SK-N-SH (cell line): ENCODE results near the gene NFKB1. TPM values are rescaled to one million over a fixed set of nuclear protein-coding genes. Genes with fewer than 3 reads are reported as not detected.

ENCODE experiments used
- CTCF ChIA-PET: fragments of 300-600, 350-600 bp; formaldehyde crosslinking; extraction: SDS; loops from one replicate; lab custom pipeline; 2021; lab: Yijun Ruan, JAX
- POLR2A ChIA-PET: fragments of 350-600 bp; sonication (Branson Sonifier 250); formaldehyde crosslinking; extraction: SDS; loops from one replicate; lab custom pipeline; 2020; ENCODE audit warnings: antibody characterized with exemption, inconsistent platforms; lab: Yijun Ruan, JAX
- DNase-seq: peaks from one replicate; pipeline ENCODE4 v3.0.0; 2012
- H2AFZ ChIP-seq: fragments of 200-600 bp; sonication (generic); 2 replicates; pipeline ENCODE4 v1.8.1; 2016; ENCODE audit warnings: antibody characterized with exemption, mild to moderate bottlenecking, low read depth
- H3F3A ChIP-seq: fragments of 200-600 bp; sonication (generic); replicated peaks from 2 replicates; pipeline ENCODE3; 2016; ENCODE audit warnings: antibody characterized with exemption, mild to moderate bottlenecking; ENCODE audit not compliant: insufficient read depth
- H3K27ac ChIP-seq, 2 experiments: fragments of 200-500 bp in 1 of 2; fragments of 200-600 bp in 1 of 2; sonication (Bioruptor generic) in 1 of 2; sonication (generic), shearing (Covaris generic) in 1 of 2; 2 replicates each; pipeline versions ENCODE4 v1.5.1 to v1.6.1; 2014 to 2016; ENCODE audit warnings: low read depth in 2 of 2, inconsistent platforms in 1 of 2, low read length in 1 of 2, mild to moderate bottlenecking in 1 of 2, mixed read lengths in 1 of 2
- H3K27me3 ChIP-seq: fragments of 200-600 bp; sonication (generic), shearing (Covaris generic); 2 replicates; pipeline ENCODE4 v1.6.1; 2016; ENCODE audit warnings: mixed run types; ENCODE audit not compliant: insufficient read depth
- H3K36me3 ChIP-seq, 2 experiments: fragments of 200-500 bp in 1 of 2; fragments of 200-600 bp in 1 of 2; sonication (Bioruptor generic) in 1 of 2; sonication (generic) in 1 of 2; replicated peaks in 1 of 2; 2 replicates each; pipeline versions ENCODE3 to v1.5.1; 2014 to 2016; ENCODE audit warnings: low read length in 1 of 2, mild to moderate bottlenecking in 1 of 2; ENCODE audit not compliant: insufficient read depth in 2 of 2, control insufficient read depth in 1 of 2
- H3K4me1 ChIP-seq, 2 experiments: fragments of 200-500 bp in 1 of 2; fragments of 200-600 bp in 1 of 2; sonication (Bioruptor generic) in 1 of 2; sonication (generic), shearing (Covaris generic) in 1 of 2; 2 replicates each; pipeline versions ENCODE4 v1.5.1 to v1.6.1; 2014 to 2016; ENCODE audit warnings: low read depth in 1 of 2, low read length in 1 of 2, mixed run types in 1 of 2; ENCODE audit not compliant: insufficient read depth in 2 of 2, control insufficient read depth in 1 of 2
- H3K4me2 ChIP-seq: fragments of 200-600 bp; sonication (generic), shearing (Covaris generic); 2 replicates; pipeline ENCODE4 v1.6.1; 2017; ENCODE audit warnings: mixed run types
- H3K4me3 ChIP-seq, 2 experiments: fragments of 200-500 bp in 1 of 2; fragments of 200-600 bp in 1 of 2; sonication (Bioruptor generic) in 1 of 2; sonication (generic), shearing (Covaris generic) in 1 of 2; 2 replicates each; pipeline versions ENCODE4 v1.5.1 to v1.8.1; 2014 to 2016; ENCODE audit warnings: low read depth in 2 of 2, inconsistent platforms in 1 of 2, low read length in 1 of 2, mild to moderate bottlenecking in 1 of 2, mixed read lengths in 1 of 2, moderate library complexity in 1 of 2
- H3K79me2 ChIP-seq: fragments of 200-600 bp; sonication (generic); 2 replicates; pipeline ENCODE4 v1.8.1; 2017; ENCODE audit warnings: mild to moderate bottlenecking; ENCODE audit not compliant: insufficient read depth
- H3K9ac ChIP-seq: fragments of 200-600 bp; sonication (generic); 2 replicates; pipeline ENCODE4 v1.6.1; 2017; ENCODE audit warnings: mixed run types
- H3K9me2 ChIP-seq: fragments of 200-600 bp; sonication (generic); 2 replicates; pipeline ENCODE4 v1.6.1; 2017; ENCODE audit warnings: mixed run types
- H3K9me3 ChIP-seq: fragments of 200-600 bp; sonication (generic); 2 replicates; pipeline ENCODE4 v1.6.1; 2017; ENCODE audit warnings: mixed run types, mild to moderate bottlenecking, moderate library complexity
- H4K20me1 ChIP-seq: fragments of 200-600 bp; sonication (generic); 2 replicates; pipeline ENCODE4 v1.6.1; 2017; ENCODE audit warnings: mild to moderate bottlenecking, mixed run types; ENCODE audit not compliant: insufficient read depth
- CHD2 ChIP-seq: fragments of 150-350 bp; IDR thresholded peaks from 2 replicates; pipeline ENCODE4 v1.6.1; 2018; ENCODE audit warnings: low read length; ENCODE audit not compliant: partially characterized antibody
- FOXJ3 ChIP-seq: sonication (generic); formaldehyde crosslinking; IDR thresholded peaks from 2 replicates; pipeline ENCODE4 v1.5.1; 2020; ENCODE audit warnings: mild to moderate bottlenecking, missing genetic modification reagents
- GABPA ChIP-seq: IDR thresholded peaks from 2 replicates; pipeline ENCODE4 v1.4.0; 2012; ENCODE audit warnings: low read depth, mild to moderate bottlenecking
- IRF3 ChIP-seq: fragments of 150-350 bp; IDR thresholded peaks from 2 replicates; pipeline ENCODE4 v1.6.1; 2016; ENCODE audit warnings: mild to moderate bottlenecking, low read depth, low read length
- MXI1 ChIP-seq: IDR thresholded peaks from 2 replicates; pipeline ENCODE4 v1.6.1; 2012; ENCODE audit warnings: mild to moderate bottlenecking, low read depth, low read length, improper control_type of control experiment
- NRF1 ChIP-seq: IDR thresholded peaks from 2 replicates; pipeline ENCODE4 v1.6.1; 2012; ENCODE audit warnings: low read depth, mild to moderate bottlenecking, low read length
- RAD21 ChIP-seq: IDR thresholded peaks from 2 replicates; pipeline ENCODE4 v1.6.1; 2012; ENCODE audit warnings: mild to moderate bottlenecking, low read length
- RCOR1 ChIP-seq: fragments of 150-350 bp; IDR thresholded peaks from 2 replicates; pipeline ENCODE4 v1.6.1; 2017; ENCODE audit warnings: antibody characterized with exemption, low read length
- RFX5 ChIP-seq: IDR thresholded peaks from 2 replicates; pipeline ENCODE4 v1.6.1; 2012; ENCODE audit warnings: mild to moderate bottlenecking, improper control_type of control experiment, low read length
- SMC3 ChIP-seq: IDR thresholded peaks from 2 replicates; pipeline ENCODE4 v1.6.1; 2012; ENCODE audit warnings: low read depth, low read length, improper control_type of control experiment
- TAF1 ChIP-seq: IDR thresholded peaks from 2 replicates; pipeline ENCODE4 v1.6.1; 2012; ENCODE audit warnings: low read depth, mild to moderate bottlenecking, low read length, moderate library complexity, borderline replicate concordance
- TCF12 ChIP-seq: IDR thresholded peaks from 2 replicates; pipeline ENCODE4 v1.4.0; 2012
- TEAD4 ChIP-seq: IDR thresholded peaks from 2 replicates; pipeline ENCODE4 v1.4.0; 2012; ENCODE audit warnings: mild to moderate bottlenecking, borderline replicate concordance; ENCODE audit not compliant: insufficient read depth
- USF1 ChIP-seq: IDR thresholded peaks from 2 replicates; pipeline ENCODE4 v1.4.0; 2012; ENCODE audit warnings: low read depth, borderline replicate concordance
- USF2 ChIP-seq: fragments of 150-350 bp; IDR thresholded peaks from 2 replicates; pipeline ENCODE4 v1.6.1; 2017; ENCODE audit warnings: antibody characterized with exemption, low read length, low read depth, borderline replicate concordance
- WGBS: methylation state at CpG from one replicate; pipeline ENCODE4 v1.1.6; 2017; ENCODE audit warnings: low lambda C conversion rate; 5-methylcytosine and 5-hydroxymethylcytosine counted together
- polyA plus RNA-seq, 3 experiments: library from polyadenylated mRNA; depleted of rRNA; stranded (reverse); fragments of >200 nt; gene quantifications; 2 replicates each; pipeline ENCODE4 v1.2.3, GENCODE V29; 2012
- TF ChIP-seq, protein P1 (sequence below): fragments of 200-600 bp; sonication (generic); IDR thresholded peaks from 2 replicates; pipeline ENCODE4 v1.6.1; 2017; ENCODE audit warnings: antibody characterized with exemption, mild to moderate bottlenecking, moderate library complexity

NFKB1 gene
- polyA plus RNA-seq, 1 of the 3 experiments (the other 2 are of a cell fraction), result 14.1 TPM

- no peak overlapping the region; a peak in 1 of 4 replicates for H3K4me3 ChIP-seq
- TF ChIP-seq USF1 (no peak), RAD21 (peak; percentile 26; the same call in 1 of the 2 replicates), IRF3 (no peak)
- H3K9me3 ChIP-seq, result no peaks in the 10 kb centered on the region
- POLR2A ChIA-PET, result no interaction called here
- no peak overlapping the region for H2AFZ ChIP-seq
- no peak overlapping the region for H3K27ac ChIP-seq
- no peaks in the 10 kb centered on the region for H3K27me3 ChIP-seq
- no peak overlapping the region for H3K4me2 ChIP-seq
- no peaks in the 10 kb centered on the region for H4K20me1 ChIP-seq
- no peaks in the 10 kb centered on the region for H3K9me2 ChIP-seq
- H3K36me3 ChIP-seq, result peaks cover 39 to 56% of the 10 kb centered on the region in 2 experiments
- CTCF ChIA-PET, result interaction anchor here (0.7 to 1.8 kb wide), 4 partner anchors 11 to 521 kb away, joined by 3 to 5 read pairs (median 4); no protein-coding TSS in a partner anchor
- no peak for DNase-seq
- no peaks in the 10 kb centered on the region; a peak in 1 of 4 replicates for H3K4me1 ChIP-seq
- 100% methylated on average over 2 of the region's 8 CpGs for WGBS
- H3K9ac ChIP-seq, result no peak overlapping the region
- no peaks in the 10 kb centered on the region for H3K79me2 ChIP-seq
- H3F3A ChIP-seq, result no peaks in the 10 kb centered on the region
Observed at GRCh38 chr4:102578819-102579218, 77.7 kb downstream of the NFKB1 start.

GRCh38 chr4:102579794-102580462 is 78.8 kb downstream of the NFKB1 start:
- H4K20me1 ChIP-seq, result no peaks in the 10 kb centered on the region
- no peaks in the 10 kb centered on the region; a peak in 1 of 4 replicates for H3K4me1 ChIP-seq
- ChIA-PET POLR2A (no interaction called here), CTCF (interaction anchor here (1.6 to 1.8 kb wide), 2 partner anchors 11 to 12 kb away, joined by 5 read pairs; no protein-coding TSS in a partner anchor)
- H3K4me2 ChIP-seq, result no peak overlapping the region
- H3K79me2 ChIP-seq, result no peaks in the 10 kb centered on the region
- H3K9ac ChIP-seq, result no peak overlapping the region
- 93% methylated on average over 2 of the region's 2 CpGs for WGBS
- H3K27me3 ChIP-seq, result no peaks in the 10 kb centered on the region
- TF ChIP-seq TCF12, result no peak
- TF ChIP-seq USF1, result no peak
- TF ChIP-seq TEAD4, result no peak
- no peak for TF ChIP-seq SMC3
- no peak for TF ChIP-seq MXI1
- TF ChIP-seq USF2, result no peak
- no peak for TF ChIP-seq RFX5
- no peak for TF ChIP-seq NRF1
- no peak for TF ChIP-seq GABPA
- TF ChIP-seq, protein P1, sequence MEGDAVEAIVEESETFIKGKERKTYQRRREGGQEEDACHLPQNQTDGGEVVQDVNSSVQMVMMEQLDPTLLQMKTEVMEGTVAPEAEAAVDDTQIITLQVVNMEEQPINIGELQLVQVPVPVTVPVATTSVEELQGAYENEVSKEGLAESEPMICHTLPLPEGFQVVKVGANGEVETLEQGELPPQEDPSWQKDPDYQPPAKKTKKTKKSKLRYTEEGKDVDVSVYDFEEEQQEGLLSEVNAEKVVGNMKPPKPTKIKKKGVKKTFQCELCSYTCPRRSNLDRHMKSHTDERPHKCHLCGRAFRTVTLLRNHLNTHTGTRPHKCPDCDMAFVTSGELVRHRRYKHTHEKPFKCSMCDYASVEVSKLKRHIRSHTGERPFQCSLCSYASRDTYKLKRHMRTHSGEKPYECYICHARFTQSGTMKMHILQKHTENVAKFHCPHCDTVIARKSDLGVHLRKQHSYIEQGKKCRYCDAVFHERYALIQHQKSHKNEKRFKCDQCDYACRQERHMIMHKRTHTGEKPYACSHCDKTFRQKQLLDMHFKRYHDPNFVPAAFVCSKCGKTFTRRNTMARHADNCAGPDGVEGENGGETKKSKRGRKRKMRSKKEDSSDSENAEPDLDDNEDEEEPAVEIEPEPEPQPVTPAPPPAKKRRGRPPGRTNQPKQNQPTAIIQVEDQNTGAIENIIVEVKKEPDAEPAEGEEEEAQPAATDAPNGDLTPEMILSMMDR, result no peak
- no peak for TF ChIP-seq FOXJ3
- TF ChIP-seq RCOR1, result no peak
- TF ChIP-seq CHD2, result no peak
- no peak for TF ChIP-seq TAF1
- H3K36me3 ChIP-seq, result peaks cover 45 to 63% of the 10 kb centered on the region in 2 experiments
- H2AFZ ChIP-seq, result no peak overlapping the region
- H3K4me3 ChIP-seq, result no peak overlapping the region
- H3F3A ChIP-seq, result no peaks in the 10 kb centered on the region
- no peak for DNase-seq
- H3K9me3 ChIP-seq, result no peaks in the 10 kb centered on the region
- no peak overlapping the region for H3K27ac ChIP-seq
- no peaks in the 10 kb centered on the region for H3K9me2 ChIP-seq
